Activated CD8-positive, alpha-beta memory T cell treated with anti-CD3 and anti-CD28 coated beads, Interleukin-2, amount 50 U/mL, for 24 hours (primary cell): ENCODE results near the gene ARMC5.

ENCODE experiments used
- DNase-seq: peaks from one replicate; pipeline ENCODE4 v3.0.0-alpha.2; 2020; ENCODE audit errors: extremely low read depth

The ARMC5 gene

GRCh38 chr16:31461201-31461920 lies 2.1 kb downstream of the ARMC5 start:
- no peak for DNase-seq

- no peak for DNase-seq
Measured at GRCh38 chr16:31461921-31462804, 2.9 kb downstream of the ARMC5 start.

- DNase-seq, result no peak
Measured at GRCh38 chr16:31464348-31464769, 5.1 kb downstream of the ARMC5 start.

- DNase-seq, result no peak
Measured at GRCh38 chr16:31464781-31465260, 5.5 kb downstream of the ARMC5 start.

GRCh38 chr16:31465788-31466370 lies 6.6 kb downstream of the ARMC5 start:
- no peak for DNase-seq

- DNase-seq, result no peak
Measured at GRCh38 chr16:31466381-31466841, 7.1 kb downstream of the ARMC5 start.

GRCh38 chr16:31467151-31467773 lies 8.0 kb downstream of the ARMC5 start:
- DNase-seq, result no peak

- DNase-seq, result no peak
Measured at GRCh38 chr16:31467858-31468257, 8.6 kb downstream of the ARMC5 start.

GRCh38 chr16:31470615-31471014 lies 11.3 kb downstream of the ARMC5 start:
- no peak for DNase-seq

- no peak for DNase-seq
Measured at GRCh38 chr16:31471241-31471874, 12.1 kb downstream of the ARMC5 start.

- DNase-seq, result no peak
Measured at GRCh38 chr16:31471875-31472708, 12.8 kb downstream of the ARMC5 start, which contains the start of gene TGFB1I1. TGFB1I1 (plus strand) TSS chr16:31472152; CDS start chr16:31472189, 37 bp downstream.

- no peak for DNase-seq
Measured at GRCh38 chr16:31472709-31473203, 13.5 kb downstream of the ARMC5 start.

- no peak for DNase-seq
Measured at GRCh38 chr16:31473264-31473984, 14.1 kb downstream of the ARMC5 start.

- no peak for DNase-seq
Measured at GRCh38 chr16:31474173-31474714, 14.9 kb downstream of the ARMC5 start.

- DNase-seq, result no peak
Measured at GRCh38 chr16:31474773-31475738, 15.8 kb downstream of the ARMC5 start.

GRCh38 chr16:31475946-31476302 lies 16.6 kb downstream of the ARMC5 start:
- DNase-seq, result no peak

GRCh38 chr16:31476303-31477219 lies 17.3 kb downstream of the ARMC5 start:
- DNase-seq, result peak; percentile 65
